Nucleus accumbens (tissue), 56 donors: ENCODE measurements around the gene NSD2.
"Not testable (repeated sequence)": the region's sequence is repeated elsewhere in the genome, so short reads cannot be mapped to it uniquely, and the experiment has no call there.

ENCODE experiments used
- DNase-seq, 56 donors: peaks; one replicate each; lab custom pipeline; 2025; lab: John Stamatoyannopoulos, UW

Gene NSD2

DNA sequence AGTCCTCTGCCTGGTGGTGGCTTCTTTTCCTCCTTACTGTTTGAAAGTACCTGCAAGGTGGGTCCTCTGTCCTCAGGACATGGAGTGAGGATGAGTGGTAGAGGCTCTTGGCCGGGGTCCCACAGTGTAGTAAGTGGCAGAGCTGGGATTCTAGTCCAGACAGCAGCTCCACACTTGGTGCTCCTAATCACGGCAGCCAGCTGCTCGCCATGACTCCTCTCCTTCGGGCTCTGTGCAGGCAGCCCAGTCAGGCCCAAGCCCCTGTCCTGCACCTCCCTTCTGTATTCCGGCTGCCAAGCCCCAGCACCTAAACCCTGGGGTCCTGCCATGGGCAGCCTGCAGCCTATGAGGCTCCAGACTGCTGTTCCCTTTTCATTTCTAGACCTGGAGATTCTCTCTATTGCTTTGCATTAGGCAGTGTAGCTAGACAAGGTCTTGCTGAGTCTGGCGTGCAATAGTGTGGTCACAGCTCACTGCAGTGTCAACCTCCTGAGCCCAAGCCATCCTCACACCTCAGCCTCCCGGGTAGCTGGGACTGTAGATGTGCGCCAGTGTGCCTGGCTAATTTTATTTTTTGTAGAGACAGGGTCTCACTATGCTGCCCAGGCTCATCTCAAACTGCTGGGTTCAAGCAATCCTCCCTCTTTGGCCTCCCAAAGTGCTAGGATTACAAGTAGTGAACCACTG is 24.9 kb downstream of the NSD2 start:
- DNase-seq = no peak

DNA sequence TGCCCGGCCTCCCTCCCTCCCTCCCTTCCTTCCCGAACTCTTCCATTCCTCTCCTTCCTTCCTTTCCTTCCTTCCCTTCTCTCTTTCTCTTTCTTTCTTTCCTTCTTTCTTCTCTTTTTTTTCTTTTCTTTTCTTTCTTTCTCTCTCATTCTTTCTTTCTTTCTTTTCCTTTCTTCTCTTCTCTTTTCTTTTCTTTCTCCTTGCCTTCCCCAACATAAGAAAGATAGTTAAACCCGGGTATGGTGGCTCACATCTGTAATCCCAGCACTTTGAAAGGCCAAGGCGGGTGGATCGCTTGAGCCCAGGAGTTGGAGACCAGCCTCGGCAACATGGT is 25.4 kb downstream of the NSD2 start:
- DNase-seq = no peak

DNA sequence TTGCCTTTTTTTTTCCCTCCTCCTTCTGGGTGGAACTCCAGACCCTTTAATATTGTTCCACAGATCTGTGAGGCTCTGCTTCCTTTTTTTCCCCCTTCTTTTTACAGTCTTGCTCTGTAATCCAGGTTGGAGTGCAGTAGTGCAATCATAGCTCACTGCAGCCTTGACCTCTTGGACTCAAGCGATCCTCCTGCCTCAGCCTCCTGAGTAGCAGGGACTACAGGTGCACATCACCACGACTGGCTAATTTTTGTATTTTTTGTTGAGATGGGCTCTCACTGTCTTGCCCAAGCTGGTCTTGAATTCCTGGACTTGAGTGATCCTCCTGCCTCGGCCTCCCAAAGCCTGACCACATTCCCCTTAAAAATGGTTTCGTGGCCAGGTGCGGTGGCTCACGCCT is 26.8 kb downstream of the NSD2 start:
- DNase-seq = no peak

DNA sequence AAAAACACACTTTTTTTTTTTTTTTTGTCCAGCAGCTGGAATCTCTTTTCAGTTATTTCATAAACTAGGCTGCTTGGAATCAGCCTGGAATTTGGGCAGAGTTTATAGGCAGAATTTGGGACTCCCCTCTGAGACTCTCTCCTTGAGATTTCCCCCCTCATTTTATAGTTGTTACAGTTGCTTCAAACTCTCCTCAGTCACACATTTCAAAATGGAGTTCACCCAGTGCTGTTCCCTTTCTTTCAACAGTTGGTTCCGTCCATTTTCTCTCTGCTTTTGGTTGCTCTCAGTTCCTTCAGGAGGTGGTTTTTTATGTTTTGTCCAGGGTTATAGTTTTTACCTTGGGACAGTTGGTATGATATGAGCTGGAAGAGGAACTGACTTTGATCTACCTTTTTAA is 27.5 kb downstream of the NSD2 start:
- DNase-seq = no peak

DNA sequence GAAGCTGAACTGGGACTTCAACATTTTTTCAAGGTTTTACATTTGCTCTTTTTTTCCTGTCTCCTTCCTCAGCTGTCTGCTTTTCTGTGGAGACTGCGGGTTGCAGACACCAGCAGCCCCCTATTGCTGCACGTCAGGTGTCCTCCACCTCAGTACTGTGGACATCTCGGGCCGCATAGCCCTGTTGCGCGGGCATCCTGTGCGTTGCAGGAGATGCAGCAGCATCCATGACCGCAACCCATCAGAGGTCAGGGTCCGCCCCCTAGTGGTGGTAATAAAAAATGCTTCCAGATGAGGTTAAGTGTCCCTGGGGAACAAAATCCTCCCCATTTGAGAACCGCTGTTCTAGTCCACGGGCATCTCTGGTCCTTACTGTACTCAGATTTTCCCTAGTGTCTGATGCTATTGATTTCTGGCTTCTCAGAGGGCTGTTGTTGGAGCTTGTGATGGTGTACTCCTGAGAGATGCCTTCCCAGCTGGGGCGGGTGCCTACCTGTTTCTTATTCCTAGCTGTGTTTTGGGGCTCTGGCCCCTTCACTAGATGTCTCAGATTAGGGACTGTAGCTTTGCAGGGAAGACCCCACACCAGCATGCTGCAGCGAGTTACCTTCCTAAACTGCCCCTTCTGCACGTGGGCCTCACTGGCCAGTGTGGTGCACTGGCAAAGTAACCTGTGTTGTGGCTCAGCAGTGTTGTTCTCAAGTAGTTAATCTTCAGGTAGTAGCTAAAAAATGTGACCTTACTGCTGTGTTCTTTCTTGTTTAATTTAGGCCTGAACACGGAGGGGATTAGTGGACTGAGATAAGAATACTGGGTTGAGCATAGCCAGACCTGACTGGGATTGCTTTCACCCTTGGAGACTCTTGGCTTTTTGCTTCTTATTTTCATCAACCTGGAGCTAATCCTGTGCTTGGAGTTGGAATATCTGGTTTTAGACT is 28.2 kb downstream of the NSD2 start:
- DNase-seq = peak in 52 of 56 donors; percentile 7 to 78 (median 38)

DNA sequence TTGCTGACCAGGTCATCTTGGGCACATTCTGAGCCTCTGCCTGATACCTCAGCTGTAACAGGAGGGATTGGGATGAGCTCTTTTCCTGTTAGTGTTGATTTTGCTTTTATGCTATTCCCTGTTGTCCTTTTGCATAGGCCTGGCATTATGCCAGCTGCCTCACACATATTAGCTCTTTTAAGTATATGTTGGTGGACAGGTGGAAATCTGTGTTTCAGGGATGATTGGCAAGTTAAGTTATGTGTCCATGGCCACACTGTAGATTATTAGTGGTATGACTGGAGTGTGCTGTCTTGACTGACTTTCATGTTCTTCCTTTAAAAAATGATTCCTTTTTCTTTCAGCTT is 28.9 kb downstream of the NSD2 start:
- DNase-seq = no peak

DNA sequence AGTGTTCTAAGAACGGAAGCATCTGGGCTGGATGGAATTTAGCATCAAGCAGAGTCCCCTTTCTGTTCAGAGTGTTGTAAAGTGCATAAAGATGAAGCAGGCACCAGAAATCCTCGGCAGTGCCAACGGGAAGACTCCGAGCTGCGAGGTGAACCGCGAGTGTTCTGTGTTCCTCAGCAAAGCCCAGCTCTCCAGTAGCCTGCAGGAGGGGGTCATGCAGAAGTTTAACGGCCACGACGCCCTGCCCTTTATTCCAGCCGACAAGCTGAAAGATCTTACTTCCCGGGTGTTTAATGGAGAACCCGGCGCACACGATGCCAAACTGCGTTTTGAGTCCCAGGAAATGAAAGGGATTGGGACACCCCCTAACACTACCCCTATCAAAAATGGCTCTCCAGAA is 29.4 kb downstream of the NSD2 start:
- DNase-seq = no peak

DNA sequence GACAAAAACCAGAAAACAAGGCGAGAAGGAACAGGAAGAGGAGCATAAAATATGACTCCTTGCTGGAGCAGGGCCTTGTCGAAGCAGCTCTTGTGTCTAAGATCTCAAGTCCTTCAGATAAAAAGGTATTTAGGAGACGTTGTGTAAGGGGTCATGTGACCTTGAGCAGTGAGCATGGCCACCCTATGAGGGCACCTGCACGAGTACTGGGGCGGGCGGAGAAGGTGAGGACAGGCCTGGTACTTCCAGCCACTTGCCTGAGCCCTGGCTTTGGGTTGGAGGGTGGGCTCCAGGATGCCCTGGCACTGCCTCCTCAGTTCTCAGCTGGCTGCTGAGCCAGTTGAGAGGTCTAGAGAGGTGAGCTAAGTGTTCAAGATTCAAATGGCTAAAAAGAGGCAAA is 29.9 kb downstream of the NSD2 start:
- no peak for DNase-seq

DNA sequence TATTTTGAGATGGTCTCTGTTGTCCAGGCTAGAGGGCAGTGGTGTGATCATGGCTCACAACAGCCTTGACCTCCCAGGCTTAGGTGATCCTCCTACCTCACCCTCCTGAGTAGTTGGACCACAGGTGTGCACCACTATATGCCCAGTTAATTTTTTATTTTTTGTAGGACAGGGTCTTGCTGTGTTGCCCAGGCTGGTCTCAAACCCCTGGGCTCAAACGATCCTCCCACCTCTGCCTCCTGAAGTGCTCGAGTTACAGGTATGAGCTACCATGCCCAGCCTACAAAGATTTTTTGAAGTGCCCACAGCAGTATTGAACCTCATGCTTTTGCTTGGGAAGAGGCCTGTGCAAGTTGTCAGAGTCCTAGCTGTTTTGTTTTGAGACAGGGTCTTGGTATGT is 31.1 kb downstream of the NSD2 start:
- no peak for DNase-seq

DNA sequence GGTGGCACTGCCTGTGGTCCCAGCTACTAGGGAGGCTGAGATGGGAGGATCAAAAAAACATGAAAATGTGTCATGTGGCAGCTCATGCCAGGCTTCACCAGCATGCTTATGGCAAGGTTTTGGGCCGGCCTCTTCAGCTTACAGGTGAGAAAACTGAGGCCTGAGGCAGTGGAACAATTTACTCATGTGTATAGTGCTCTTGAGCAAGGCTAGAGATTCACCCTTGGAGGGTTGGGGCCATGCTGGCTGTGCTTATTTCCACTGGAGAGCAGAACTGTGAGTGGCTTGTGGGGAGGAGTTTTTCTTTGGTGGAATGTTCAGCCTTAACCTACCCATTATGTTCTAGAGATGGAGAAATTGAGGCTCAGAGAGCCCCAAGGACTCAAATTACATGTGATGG is 31.8 kb downstream of the NSD2 start:
- DNase-seq = no peak

DNA sequence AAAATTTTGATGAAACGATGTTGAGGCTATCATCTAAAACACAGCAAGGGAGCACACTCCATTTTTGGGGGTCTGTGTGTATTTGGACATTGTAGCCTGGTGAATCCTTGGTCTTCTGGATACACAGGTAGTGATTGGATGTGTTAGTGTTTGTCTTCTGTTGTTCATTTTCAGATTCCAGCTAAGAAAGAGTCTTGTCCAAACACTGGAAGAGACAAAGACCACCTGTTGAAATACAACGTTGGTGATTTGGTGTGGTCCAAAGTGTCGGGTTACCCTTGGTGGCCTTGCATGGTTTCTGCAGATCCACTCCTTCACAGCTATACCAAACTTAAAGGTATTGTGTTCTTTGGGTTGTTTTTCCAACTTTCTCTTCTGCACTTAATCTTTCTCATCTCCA is 32.8 kb downstream of the NSD2 start:
- DNase-seq = no peak

DNA sequence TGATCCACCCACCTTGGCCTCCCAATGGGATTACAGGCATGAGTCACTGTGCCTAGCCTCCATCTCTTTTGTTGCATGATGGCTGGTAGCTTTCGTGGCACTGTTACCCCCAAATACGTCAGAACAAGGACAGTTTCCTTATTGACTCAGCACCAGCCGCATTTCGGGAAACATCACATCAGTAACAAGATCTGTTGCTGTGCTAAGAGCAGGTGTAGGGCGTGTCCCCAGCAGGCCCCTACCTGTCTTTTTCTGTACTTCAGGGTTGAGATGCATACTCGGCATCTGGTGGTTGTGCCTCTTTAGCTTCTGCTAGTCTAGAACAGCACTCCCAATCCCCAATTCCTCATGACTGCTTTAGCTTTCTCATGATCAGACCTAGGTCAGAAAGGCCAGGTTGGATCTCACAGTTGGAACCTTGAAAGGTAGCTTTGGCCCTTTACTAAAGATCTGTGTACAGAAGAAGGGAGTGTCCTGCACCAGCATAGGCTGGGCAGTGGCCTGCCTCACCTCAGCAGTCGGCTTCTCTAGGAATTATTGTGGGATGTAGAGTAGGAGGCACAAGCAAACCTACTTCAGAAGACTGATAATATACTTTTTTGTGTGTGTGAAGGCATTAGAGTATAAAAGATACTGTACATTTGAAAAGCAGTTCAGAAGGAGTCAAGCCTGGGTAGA is 36.8 kb downstream of the NSD2 start:
- no peak for DNase-seq

DNA sequence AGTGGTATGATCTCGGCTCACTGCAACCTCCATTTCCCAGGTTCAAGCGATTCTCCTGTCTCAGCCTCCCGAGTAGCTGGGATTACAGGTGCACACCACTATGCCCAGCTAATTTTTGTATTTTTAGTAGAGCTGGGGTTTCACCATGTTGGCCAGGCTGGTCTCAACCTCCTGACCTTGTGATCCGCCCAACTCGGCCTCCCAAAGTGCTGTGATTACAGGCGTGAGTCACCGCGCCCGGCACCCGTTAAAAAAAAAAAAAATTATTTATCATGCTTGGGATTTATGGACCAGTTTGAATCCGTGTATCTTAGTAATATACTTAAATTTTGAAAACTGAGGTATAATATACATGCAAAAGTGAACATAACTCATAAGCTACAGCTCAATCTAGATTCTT is 38.5 kb downstream of the NSD2 start:
- not testable (repeated sequence) for DNase-seq

DNA sequence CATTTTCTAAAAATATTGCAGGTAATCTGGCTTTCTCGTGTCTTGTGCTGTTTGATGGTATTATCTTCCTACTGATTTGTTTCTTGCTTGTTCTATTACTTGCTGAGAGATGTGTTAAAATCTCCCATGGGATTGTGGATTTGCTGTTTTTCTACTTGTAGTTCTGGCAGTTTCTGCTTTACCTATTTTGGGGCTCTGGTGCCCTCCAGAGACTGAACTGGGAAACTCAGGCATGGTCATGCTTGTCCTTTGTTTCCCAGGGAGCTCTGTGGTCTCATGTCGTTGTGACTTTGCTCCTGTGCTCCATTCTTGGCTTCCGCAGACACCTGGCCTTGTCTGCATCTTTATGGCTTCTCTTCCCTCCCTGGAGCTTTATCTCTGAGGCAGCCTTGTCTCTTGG is 39.5 kb downstream of the NSD2 start:
- DNase-seq = peak in 31 of 56 donors; percentile 3 to 56 (median 16)

DNA sequence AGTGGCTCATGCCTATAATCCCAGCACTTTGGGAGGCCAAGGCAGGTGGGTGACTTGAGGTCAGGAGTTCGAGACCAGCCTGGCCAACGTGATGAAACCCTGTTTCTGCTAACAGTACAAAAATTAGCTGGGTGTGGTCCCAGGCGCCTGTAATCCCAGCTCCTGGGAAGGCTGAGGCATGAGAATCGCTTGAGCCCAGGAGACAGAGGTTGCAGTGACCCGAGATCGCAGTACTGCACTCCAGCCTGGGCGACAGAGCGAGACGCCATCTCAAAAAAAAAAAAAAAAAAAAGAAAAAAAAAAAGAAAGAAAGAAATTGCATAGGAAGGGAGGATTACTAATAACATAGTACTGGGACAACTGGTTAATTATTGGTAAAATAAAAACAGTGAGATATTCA is 40.1 kb downstream of the NSD2 start:
- DNase-seq = not testable (repeated sequence)

DNA sequence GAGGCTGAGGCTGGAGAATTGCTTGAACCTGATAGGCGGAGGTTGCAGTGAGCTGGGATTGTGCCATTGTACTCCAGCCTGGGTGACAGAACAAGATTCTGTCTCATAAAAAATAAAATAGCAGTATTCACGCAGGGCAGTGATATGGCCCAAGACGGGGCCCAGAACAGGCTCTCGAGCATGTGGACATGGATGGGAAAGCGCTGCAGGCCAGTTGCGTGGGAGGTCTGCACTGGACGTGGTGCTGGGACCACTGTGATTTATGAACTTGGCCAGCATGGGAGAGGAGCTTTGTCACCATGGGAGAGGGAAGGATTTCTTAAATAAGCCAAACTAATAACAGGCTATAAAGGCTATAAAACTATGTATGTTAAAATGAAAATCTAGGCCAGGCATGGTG is 51.6 kb downstream of the NSD2 start:
- no peak for DNase-seq

DNA sequence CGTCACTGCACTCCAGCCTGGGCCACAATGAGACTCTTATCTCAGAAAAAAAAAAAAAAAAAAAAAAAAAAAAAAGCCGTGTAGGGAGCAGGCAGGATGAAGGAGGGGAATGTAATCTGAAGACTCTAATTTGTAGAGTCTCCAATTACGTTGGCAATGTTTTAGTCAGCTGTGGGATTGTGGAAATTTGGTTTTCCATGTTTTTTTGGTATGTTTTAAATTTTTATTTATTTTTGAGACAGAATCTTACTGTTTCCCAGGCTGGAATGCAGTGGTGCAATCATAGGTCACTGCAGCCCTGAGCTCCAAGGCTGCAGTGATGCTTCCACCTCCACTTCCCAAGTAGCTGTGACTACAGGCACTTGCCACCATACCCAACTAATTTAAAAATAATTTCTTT is 56.5 kb downstream of the NSD2 start:
- DNase-seq = no peak

DNA sequence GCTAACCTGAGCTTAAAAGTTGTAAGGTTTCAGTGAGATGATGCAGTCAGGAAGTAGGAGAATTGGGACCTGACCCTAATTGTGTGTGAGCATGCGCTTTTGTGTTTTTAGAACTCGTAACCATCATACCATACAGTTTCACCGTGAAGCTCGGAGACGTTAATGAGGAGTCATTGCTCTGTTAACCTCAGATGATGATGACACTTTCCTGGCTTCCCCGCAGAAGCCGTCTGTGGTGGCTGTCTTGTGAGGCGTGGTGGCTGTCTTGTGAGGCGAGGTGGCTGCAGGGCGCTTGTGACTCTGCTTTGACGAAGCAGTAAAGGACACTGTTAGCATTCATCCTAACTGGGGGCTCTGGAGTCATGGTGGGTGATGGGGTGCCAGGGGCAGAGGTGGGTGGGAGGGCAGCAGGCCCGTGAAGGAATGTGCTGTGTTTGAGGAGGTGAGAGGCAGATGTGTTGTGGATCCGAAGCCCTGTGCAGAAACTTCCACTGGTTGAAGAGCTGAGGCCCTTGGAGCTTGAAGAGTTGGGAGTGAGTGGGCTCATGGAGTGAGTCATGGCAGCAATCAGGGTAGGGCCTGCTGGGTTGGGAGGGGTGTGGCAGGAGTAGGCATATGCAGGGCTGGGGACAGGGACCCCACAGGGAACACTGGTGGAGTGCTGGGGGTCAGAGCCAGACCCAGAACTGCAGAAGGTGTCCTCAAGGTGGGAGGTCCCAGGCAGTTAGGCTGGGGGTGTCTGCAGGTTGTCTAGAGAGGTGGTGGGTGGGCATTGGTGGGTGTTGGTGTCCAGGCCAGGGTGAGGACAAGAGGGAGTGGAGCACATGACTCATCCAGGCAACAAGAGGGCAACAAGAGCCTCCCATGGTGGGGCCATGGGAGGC is 57.4 kb downstream of the NSD2 start:
- peak in 4 of 56 donors; percentile 4 to 47 (median 10) for DNase-seq

DNA sequence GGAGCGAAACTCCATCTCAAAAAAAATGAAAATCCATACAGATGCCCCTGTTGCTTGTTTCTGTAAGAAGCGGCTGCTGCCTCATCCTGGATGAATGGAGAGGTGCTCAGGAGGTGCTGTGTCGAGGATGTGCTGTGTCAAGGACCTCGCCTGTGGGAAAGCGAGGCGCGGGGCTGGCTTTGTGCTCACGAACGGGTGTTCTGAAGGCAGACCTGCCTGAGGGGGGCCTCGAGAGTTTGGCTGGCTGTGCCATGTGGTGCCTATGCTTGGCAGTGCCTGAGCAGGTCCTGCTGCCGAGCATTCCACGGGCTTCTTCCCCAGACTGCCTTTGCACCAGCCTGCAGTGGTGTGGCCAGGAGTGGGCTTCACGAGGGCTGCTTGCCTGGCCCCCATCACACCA is 61.5 kb downstream of the NSD2 start:
- no peak for DNase-seq

DNA sequence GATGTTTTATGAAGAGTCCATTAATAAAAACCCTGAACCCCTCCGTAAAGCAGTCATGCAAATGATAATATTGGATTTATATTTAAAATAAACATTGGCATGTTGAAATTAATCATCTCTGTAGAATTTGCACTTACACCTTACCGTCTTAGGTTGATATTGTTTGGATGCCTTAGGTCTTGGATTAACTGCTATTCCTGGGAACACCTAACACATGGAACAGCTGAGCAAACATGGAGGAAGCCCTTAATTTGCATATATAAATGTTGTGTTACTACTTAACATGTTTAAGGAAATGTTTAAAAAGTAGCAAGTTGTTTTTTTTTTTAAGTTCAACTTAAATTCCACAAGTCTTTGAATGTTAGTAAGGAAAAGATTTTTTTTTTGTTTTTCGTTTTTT is 62.5 kb downstream of the NSD2 start:
- no peak for DNase-seq

DNA sequence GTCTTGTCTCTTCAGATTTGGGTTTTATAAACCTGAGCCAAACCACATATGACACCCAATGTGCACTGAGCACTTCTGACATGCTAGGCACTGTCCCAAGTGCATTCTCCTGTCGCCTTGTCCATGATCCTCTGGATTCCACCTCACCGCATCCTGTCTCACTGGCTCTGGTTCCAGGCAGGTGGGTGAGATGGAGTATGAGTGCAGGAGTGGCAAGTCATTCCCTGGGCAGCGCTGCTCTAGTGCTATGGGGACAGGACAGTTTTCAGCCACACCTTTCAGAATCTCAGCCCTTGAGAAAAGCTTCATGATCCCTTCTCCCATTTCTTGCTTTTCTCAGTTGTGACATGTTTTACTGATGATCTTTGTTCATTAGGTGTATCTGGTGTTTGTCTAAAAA is 66.4 kb downstream of the NSD2 start:
- no peak for DNase-seq
